Stimulated activated CD8-positive, alpha-beta memory T cell treated with anti-CD3 and anti-CD28 coated beads, Interleukin-12 subunit alpha, Interleukin-12 subunit beta, amount 100 ng/mL, for 1 hour (primary cell): ENCODE results near the gene TMEM171.

Experiments used
- DNase-seq: peaks from one replicate; pipeline ENCODE4 v3.0.0-alpha.2; 2020; ENCODE audit warnings: low read depth

The TMEM171 gene

GRCh38 chr5:73151766-73152410 lies 31.5 kb downstream of the TMEM171 start:
- DNase-seq: no peak

GRCh38 chr5:73152411-73153388 lies 32.3 kb downstream of the TMEM171 start:
- no peak for DNase-seq

GRCh38 chr5:73153513-73153912 lies 33.1 kb downstream of the TMEM171 start:
- DNase-seq: no peak

- DNase-seq: no peak
These were observed 34.0 kb downstream of the TMEM171 start for GRCh38 chr5:73154208-73155006.

GRCh38 chr5:73155271-73156222 lies 35.2 kb downstream of the TMEM171 start:
- DNase-seq: no peak

- DNase-seq: no peak
These were observed 37.3 kb downstream of the TMEM171 start for GRCh38 chr5:73157414-73158303.

- DNase-seq: no peak
These were observed 37.9 kb downstream of the TMEM171 start for GRCh38 chr5:73158313-73158712.

- no peak for DNase-seq
These were observed 39.9 kb downstream of the TMEM171 start for GRCh38 chr5:73160239-73160671.

- DNase-seq: no peak
These were observed 50.1 kb downstream of the TMEM171 start for GRCh38 chr5:73170522-73170921.

- no peak for DNase-seq
These were observed 51.1 kb downstream of the TMEM171 start for GRCh38 chr5:73171495-73171894.

- DNase-seq: no peak
These were observed 52.6 kb downstream of the TMEM171 start, which contains the start of gene TMEM174 for GRCh38 chr5:73172951-73173350. Gene TMEM174 (plus strand): TSS chr5:73173193. CDS start chr5:73173244, 51 bp downstream.

- DNase-seq: no peak
These were observed 53.9 kb downstream of the TMEM171 start for GRCh38 chr5:73174100-73174815.

- DNase-seq: no peak
These were observed 55.9 kb downstream of the TMEM171 start for GRCh38 chr5:73176250-73176649.

GRCh38 chr5:73178265-73178664 lies 57.9 kb downstream of the TMEM171 start:
- no peak for DNase-seq

GRCh38 chr5:73179730-73180129 lies 59.4 kb downstream of the TMEM171 start:
- DNase-seq: no peak

GRCh38 chr5:73180566-73180965 lies 60.2 kb downstream of the TMEM171 start:
- no peak for DNase-seq
